Myocyte (in vitro differentiated cells): ENCODE data around the gene FILIP1L. TPM values are rescaled to one million over a fixed set of nuclear protein-coding genes. Genes with fewer than 3 reads are reported as not detected.

Source experiments
- DNase-seq: peaks from one replicate; pipeline ENCODE4 v3.0.0-alpha.2; 2012; ENCODE audit warnings: low read depth
- microRNA-seq: library from miRNA; unstranded; fragments of <30 nt; microRNA quantifications from one replicate; pipeline ENCODE4, GENCODE V29; 2016
- total RNA-seq: library from RNA; depleted of rRNA; stranded (reverse); fragments of >200 nt; gene quantifications from 2 replicates; pipeline ENCODE4 v1.2.3, GENCODE V29; 2014

Gene FILIP1L
- total RNA-seq, 1 donor from 2014 or later: 10.8 TPM

DNA sequence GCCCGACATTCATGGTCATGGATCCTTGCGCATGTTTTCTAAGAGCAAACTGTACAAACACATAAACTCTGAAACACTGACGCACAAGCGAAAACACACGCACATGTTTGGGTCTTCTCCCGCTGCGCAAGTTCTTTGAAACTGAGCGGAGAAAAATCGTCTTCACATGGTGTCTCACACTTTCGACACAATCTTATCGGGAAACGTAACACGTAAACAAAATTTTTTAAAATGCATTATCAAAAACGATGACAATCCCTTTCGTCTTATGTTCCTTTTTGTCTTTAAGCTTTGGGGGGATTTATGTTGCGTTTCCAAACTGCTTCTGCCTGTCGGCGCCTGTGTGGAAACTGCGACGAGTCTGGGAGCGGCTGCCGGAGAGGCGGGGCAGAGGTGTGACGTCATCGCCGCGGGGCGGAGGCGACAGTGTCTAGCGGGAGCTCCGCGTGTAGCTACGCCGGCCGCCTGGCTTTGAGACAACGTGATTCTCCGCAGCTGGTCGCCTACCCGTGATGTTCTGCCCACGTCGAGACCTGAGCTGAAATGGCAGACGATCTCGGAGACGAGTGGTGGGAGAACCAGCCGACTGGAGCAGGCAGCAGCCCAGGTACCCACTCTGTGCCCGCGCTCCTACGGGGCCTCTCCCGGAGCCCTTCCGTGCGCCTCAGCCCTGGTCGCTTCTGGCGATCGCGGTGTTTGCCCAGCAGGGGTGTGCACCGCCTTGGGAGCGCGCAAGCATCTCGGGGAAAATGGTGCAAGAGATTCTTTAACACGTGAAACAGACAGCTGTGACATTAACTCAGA lies 296.7 kb downstream of the FILIP1L start, which contains the start of gene CMSS1:
CMSS1 (plus strand) TSS at position 426 of the 804 bp plus-strand sequence.
- DNase-seq: peak; percentile 95

DNA sequence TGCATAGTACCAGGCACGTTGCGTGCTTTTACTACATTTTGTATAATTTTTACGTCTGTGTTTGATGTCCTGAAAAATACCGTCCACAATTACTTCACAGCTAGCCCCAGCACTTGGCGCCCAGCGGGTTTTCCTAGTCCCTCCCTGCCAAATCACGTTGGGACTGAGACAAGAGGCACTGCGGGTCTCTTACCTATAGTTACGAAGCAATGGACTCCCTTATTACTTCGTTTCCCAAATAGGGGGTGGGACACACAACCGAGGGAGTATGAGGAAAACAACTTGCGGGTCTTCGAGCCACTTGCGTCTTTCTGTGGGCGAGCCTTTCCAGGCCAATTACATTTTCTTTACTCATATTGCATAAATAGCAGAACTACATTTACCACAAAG lies 297.3 kb downstream of the FILIP1L start:
- DNase-seq: no peak

DNA sequence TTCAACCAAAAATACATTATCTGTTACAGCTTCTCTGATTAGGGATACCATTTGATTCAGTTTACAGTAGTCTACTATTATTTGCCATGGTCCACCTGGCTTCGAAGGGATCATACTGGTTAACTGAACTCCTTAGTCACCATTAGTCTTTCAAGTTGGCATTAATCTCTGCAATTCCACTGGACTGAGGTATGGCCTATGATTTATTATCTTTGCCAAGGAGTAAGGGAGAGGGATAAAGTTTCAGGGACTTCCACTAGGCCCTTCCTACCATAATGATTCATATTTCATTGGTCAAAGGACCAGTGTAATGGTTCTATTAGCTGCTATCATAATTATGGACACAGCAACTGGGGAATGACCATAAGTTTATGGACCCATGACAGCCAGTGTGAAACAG lies 303.9 kb downstream of the FILIP1L start:
- DNase-seq: no peak

DNA sequence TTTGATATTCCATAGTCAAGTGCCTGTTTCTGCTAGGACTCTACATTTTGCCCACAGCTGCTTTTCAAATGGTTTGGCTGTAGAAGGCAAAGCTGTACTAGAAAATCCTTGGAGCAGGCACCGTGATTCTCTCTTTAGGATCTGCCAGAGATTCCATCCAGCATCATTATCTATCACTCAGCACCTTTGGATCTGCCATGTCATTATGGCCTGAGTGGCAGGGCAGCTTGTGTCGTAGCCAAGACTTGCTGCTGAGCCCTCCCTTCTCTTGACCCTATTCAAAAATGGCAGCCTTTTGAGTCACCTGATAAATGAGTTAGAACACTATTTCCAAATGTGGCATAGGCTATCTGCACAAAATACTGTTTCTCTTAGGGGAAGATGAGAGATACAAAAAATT lies 304.7 kb downstream of the FILIP1L start:
- no peak for DNase-seq

DNA sequence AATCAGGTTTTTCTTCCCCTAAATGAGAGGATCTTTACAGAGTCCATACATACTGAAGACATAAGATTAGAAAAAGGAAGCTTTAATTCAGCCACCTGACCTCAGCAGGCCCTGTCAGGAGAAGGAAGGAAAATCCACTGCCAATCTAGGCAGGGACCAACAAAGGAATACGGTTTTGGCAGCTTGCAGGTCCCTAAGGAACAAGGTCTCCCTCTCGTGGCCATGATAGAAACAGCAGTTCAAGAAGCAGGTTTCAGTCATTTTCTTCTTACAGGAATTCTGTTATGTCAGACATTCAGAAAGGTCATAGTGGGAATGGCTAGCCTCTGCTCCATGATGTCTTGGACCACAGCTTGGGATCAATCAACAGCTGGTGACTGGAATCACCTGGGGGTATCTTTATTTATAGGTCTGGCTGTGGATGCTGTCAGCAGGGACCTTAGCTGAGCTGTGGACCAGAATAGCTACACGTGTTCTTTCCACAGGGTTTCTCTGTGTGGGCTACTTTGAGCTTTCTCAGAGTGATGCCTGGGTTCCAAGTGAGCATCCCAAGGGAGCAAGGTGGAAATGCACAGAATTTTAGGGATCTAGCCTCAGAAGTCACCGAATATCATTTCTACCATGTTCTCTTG lies 306.0 kb downstream of the FILIP1L start:
- peak; percentile 79 for DNase-seq

DNA sequence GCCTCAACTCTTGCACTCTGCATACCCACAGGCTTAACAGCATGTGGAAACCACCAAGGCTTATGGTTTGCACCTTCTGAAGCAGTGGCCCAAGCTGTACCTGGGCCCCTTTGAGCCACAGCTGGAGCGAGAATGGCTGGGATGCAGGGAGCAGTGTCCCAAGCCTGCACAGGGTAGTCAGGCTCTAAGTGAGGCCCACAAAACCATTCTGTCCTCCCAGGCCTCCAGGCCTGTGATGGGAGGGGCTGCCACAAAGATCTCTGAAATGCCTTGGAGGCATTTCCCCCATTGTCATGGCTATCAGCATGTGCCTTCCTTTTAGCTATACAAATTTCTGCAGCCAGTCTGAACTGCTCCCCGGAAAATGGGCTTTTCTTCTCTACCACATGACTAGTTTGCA lies 309.1 kb downstream of the FILIP1L start:
- DNase-seq: no peak

DNA sequence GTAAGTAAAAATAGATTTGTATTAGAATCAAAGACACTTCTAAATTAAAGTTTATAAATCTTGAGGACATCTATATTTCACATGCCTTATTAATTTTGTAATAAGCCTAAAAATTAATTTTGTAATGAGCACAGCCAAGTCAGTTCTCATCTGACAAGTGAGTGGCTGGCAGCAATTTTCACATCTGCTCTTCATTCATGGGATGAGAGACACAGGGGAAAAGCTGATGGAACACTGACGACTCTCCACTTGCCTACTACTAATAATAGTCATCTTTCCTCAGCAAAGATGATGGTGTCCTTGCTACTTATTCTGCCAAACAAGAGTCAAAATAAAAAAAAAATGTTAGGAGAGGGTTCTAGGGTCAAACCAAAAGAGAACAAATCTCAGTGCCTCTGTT lies 311.0 kb downstream of the FILIP1L start:
- no peak for DNase-seq

DNA sequence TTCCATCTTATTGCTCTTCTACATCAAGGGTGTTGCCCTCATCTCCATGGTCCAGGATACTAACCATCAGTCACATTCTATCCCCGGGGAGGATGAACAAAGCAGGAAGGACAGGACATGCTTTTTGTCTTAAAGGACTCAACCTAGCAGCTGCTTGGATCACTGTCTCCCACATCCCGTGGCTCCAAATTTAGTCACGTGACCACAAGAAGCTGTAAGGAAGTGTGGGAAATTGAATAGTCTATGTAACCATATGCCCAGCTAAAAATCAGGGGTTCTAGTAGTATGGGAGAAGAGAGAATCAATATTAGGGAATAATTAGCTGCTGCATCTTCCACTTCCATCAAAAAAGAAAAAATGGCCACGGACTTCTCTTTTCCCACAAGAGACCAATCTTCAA lies 314.9 kb downstream of the FILIP1L start:
- DNase-seq: no peak

DNA sequence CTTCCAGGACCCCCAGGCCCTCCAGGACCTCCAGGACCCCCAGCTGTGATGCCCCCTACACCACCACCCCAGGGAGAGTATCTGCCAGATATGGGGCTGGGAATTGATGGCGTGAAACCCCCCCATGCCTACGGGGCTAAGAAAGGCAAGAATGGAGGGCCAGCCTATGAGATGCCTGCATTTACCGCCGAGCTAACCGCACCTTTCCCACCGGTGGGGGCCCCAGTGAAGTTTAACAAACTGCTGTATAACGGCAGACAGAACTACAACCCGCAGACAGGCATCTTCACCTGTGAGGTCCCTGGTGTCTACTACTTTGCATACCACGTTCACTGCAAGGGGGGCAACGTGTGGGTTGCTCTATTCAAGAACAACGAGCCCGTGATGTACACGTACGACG lies 318.7 kb downstream of the FILIP1L start:
- no peak for DNase-seq

DNA sequence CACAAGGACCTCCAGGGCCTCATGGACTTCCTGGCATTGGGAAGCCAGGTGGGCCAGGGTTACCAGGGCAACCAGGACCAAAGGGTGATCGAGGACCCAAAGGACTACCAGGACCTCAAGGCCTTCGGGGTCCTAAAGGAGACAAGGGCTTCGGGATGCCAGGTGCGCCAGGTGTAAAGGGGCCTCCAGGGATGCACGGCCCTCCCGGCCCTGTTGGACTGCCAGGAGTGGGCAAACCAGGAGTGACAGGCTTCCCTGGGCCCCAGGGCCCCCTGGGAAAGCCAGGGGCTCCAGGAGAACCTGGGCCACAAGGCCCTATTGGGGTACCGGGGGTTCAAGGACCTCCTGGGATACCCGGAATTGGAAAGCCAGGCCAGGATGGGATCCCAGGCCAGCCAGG lies 319.8 kb downstream of the FILIP1L start:
- DNase-seq: no peak

DNA sequence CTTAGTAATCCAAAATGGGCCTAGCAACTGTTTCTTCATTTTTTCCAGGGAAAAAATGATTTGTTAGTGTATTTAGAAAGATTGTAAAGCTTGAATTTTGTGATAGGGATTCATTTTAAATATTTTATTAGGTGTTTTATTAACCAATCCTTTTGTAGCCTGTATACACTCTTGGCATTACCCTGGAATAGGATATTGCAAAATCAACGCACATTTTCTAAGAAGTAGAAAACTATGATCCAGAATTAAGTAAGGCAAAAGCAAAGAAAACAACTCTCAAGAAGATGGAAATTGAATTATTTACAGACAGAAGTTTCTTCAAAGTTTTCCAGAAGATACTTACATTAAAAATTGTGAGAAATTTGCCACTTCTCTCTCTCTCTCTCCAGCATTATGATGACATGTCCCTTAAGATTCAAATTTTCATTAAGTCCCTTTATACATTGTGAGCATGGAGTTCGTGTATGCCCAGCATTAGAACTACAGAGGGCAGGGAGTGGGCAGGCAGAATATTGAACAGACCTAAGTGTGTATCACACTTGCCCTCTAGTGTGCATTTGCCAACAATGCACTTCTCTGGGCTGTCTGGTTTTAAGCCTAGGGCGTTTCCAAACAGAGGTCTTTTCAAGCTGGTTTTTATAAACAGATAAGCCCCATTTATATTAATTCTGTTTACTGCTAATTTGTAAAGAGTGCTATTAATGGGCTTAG lies 325.1 kb downstream of the FILIP1L start:
- peak; percentile 70 for DNase-seq

Small RNAs within 50 kb of the gene (microRNA-seq; reads per million reads assigned to microRNA genes)
- not detected for gene MIR3921

Other genes with a start within 250 kb of the FILIP1L start
- 57.4 and 59.9 TPM in 2 replicates for gene TBC1D23, start 146.5 kb upstream of the FILIP1L start, total RNA-seq
- 23.6 and 28.9 TPM in 2 replicates for gene NIT2, start 220.3 kb upstream of the FILIP1L start, total RNA-seq